ENCODE results near the gene STX8.
A peak's percentile ranks its signal among the peaks of the same experiment; 100 is the strongest.

The STX8 gene

GRCh38 chr17:9322326-9322725 is 253.3 kb downstream of the STX8 start:
- no peak for DNase-seq (ENCODE audit: low read depth)
- no peak for TF ChIP-seq CTCF (IDR thresholded peaks at IDR 0.05; ENCODE audit: insufficient read depth, low read depth, low read length, missing control alignments)
- H3K4me3 ChIP-seq (ENCODE audit: low read length): no peak overlapping the region

- no peak overlapping the region for H3K4me3 ChIP-seq (ENCODE audit: low read length)
- TF ChIP-seq CTCF (IDR thresholded peaks at IDR 0.05; ENCODE audit: insufficient read depth, low read depth, low read length, missing control alignments): no peak
- DNase-seq (ENCODE audit: low read depth): no peak
These were observed 253.7 kb downstream of the STX8 start for GRCh38 chr17:9321890-9322289.

- DNase-seq (ENCODE audit: low read depth): no peak
- H3K4me3 ChIP-seq (ENCODE audit: low read length): no peak overlapping the region
- TF ChIP-seq CTCF (IDR thresholded peaks at IDR 0.05; ENCODE audit: insufficient read depth, low read depth, low read length, missing control alignments): no peak
These were observed 260.3 kb downstream of the STX8 start for GRCh38 chr17:9315360-9315759.

GRCh38 chr17:9313346-9313745 is 262.3 kb downstream of the STX8 start:
- H3K4me3 ChIP-seq (ENCODE audit: low read length): no peak overlapping the region
- TF ChIP-seq CTCF (IDR thresholded peaks at IDR 0.05; ENCODE audit: insufficient read depth, low read depth, low read length, missing control alignments): no peak
- DNase-seq (ENCODE audit: low read depth): no peak

GRCh38 chr17:9309216-9309615 is 266.4 kb downstream of the STX8 start:
- no peak for DNase-seq (ENCODE audit: low read depth)
- no peak for TF ChIP-seq CTCF (IDR thresholded peaks at IDR 0.05; ENCODE audit: insufficient read depth, low read depth, low read length, missing control alignments)
- H3K4me3 ChIP-seq (ENCODE audit: low read length): no peak overlapping the region

- DNase-seq (ENCODE audit: low read depth): peak; percentile 59
- TF ChIP-seq CTCF (IDR thresholded peaks at IDR 0.05; ENCODE audit: insufficient read depth, low read depth, low read length, missing control alignments): no peak
- H3K4me3 ChIP-seq (ENCODE audit: low read length): no peak overlapping the region
These were observed 267.6 kb downstream of the STX8 start for GRCh38 chr17:9308069-9308468.

- DNase-seq (ENCODE audit: low read depth): no peak
- no peak overlapping the region for H3K4me3 ChIP-seq (ENCODE audit: low read length)
- TF ChIP-seq CTCF (IDR thresholded peaks at IDR 0.05; ENCODE audit: insufficient read depth, low read depth, low read length, missing control alignments): no peak
These were observed 268.2 kb downstream of the STX8 start for GRCh38 chr17:9307313-9307998.
